ENCODE results near the gene RAB22A. TPM values are rescaled to one million over a fixed set of nuclear protein-coding genes. Genes with fewer than 3 reads are reported as not detected.

RAB22A gene
- total RNA-seq, 6 donors from 2014 or later: 9.9 to 27.8 (median 21.1) TPM

DNA sequence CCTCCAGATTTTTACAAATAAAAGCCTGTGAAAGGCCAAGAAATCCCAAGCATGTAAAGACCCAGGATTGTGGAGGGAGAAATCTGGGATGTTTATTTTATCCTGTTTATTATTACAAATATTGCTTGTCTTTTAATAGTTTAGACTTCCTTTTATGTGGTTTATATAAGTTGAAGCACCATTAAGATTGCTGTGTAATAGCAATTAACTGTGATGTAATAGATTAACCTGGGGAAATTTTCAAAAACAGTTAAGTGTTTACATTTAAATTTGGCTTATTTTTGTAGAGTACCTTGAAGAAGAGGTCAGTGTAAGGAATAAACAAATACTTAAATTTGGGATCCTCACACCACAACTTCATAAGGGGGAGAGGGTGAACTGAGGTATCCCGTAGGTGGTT is 106.5 kb downstream of the RAB22A start:
- peak overlapping the region in 1 of 4 donors; percentile 63 for H3K27ac ChIP-seq

DNA sequence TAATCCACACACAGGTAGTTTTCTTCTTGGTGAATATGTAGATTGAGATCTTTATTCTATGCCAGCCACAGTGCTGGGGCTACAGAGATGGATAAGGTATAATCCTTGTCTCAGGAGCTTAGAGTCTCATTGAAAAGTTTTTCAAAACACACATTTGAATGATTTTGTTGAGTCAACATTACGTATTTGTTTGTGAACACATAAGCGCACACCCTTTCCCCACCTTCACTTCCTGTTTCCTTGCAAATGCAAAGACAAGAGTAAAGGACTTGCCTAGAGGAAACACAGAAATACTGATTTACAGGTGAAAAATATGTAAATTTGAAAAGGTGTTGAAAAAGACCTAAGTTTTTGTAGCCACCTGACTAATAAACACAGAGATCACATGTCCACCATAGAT is 107.3 kb downstream of the RAB22A start:
- 41 to 54% methylated on average over 2 of the region's 2 CpGs for WGBS, 2 donors
- H3K36me3 ChIP-seq: peaks cover 0 to 16% (median 3%) of the 10 kb centered on the region in 4 donors
- peaks cover 10 to 26% (median 19%) of the 10 kb centered on the region in 4 donors for H3K4me1 ChIP-seq
- no peaks in the 10 kb centered on the region for H3K9me3 ChIP-seq
- H3K4me3 ChIP-seq: no peak overlapping the region
- no peaks in the 10 kb centered on the region for H3K27me3 ChIP-seq
- no peak for DNase-seq
- ATAC-seq (ENCODE audit: low FRiP score in 2 of 2): no peak
- TF ChIP-seq POLR2AphosphoS5 (IDR thresholded peaks at IDR 0.05) (no peak), EP300 (IDR thresholded peaks at IDR 0.05) (no peak), POLR2A (IDR thresholded peaks at IDR 0.05) (no peak)
- TF ChIP-seq, protein P1, sequence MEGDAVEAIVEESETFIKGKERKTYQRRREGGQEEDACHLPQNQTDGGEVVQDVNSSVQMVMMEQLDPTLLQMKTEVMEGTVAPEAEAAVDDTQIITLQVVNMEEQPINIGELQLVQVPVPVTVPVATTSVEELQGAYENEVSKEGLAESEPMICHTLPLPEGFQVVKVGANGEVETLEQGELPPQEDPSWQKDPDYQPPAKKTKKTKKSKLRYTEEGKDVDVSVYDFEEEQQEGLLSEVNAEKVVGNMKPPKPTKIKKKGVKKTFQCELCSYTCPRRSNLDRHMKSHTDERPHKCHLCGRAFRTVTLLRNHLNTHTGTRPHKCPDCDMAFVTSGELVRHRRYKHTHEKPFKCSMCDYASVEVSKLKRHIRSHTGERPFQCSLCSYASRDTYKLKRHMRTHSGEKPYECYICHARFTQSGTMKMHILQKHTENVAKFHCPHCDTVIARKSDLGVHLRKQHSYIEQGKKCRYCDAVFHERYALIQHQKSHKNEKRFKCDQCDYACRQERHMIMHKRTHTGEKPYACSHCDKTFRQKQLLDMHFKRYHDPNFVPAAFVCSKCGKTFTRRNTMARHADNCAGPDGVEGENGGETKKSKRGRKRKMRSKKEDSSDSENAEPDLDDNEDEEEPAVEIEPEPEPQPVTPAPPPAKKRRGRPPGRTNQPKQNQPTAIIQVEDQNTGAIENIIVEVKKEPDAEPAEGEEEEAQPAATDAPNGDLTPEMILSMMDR (IDR thresholded peaks at IDR 0.05): no peak
- H3K27ac ChIP-seq: peak overlapping the region in 2 of 4 donors; percentile 17 to 63

More for the DNA sequence above, 106.5 kb downstream of the RAB22A start:
- Histone ChIP-seq H3K4me3 (no peak overlapping the region), H3K4me1 (peaks cover 10 to 26% (median 19%) of the 10 kb centered on the region in 4 donors), H3K27me3 (no peaks in the 10 kb centered on the region), H3K9me3 (no peaks in the 10 kb centered on the region), H3K36me3 (peaks cover 0 to 16% (median 3%) of the 10 kb centered on the region in 4 donors)
- DNase-seq (no peak), ATAC-seq (ENCODE audit: low FRiP score in 2 of 2) (no peak)
- TF ChIP-seq POLR2A (IDR thresholded peaks at IDR 0.05) (no peak), EP300 (IDR thresholded peaks at IDR 0.05) (no peak), POLR2AphosphoS5 (IDR thresholded peaks at IDR 0.05) (no peak)
- TF ChIP-seq, protein P1 (IDR thresholded peaks at IDR 0.05): no peak
- WGBS, 2 donors: 65 to 87% methylated on average over 1 of the region's 1 CpG

Other genes with a start within 250 kb of the RAB22A start
- gene ANKRD60, start 81.1 kb upstream of the RAB22A start, total RNA-seq: not detected
- 10 to 100 TPM; 13.8 to 48.2 (median 33.7) TPM for gene VAPB, start 79.5 kb downstream of the RAB22A start, total RNA-seq
- under 1 TPM in 1 of 6 donors, not detected in 5; 0.13 TPM for gene APCDD1L, start 205.7 kb downstream of the RAB22A start, total RNA-seq